Uterus (tissue), 4 donors: ENCODE data around the gene GNG7. TPM values are rescaled to one million over a fixed set of nuclear protein-coding genes. Genes with fewer than 3 reads are reported as not detected.
"Not testable (repeated sequence)": the region's sequence is repeated elsewhere in the genome, so short reads cannot be mapped to it uniquely, and the experiment has no call there.

Experiments used
- DNase-seq, 2 donors: peaks; one replicate each; pipeline ENCODE4 v3.0.0-alpha.2; 2019 to 2020
- H3K27ac ChIP-seq, 2 donors: fragments of 200-600 bp; sonication (generic); 1 replicate in 1 of 2; 2 replicates in 1 of 2; pipeline ENCODE4 v1.5.1; 2016 to 2018
- H3K27me3 ChIP-seq, 2 donors: fragments of 200-600 bp; sonication (generic); one replicate each; pipeline ENCODE4 v1.5.1; 2018 to 2019; ENCODE audit warnings: control low read depth in 1 of 2
- H3K36me3 ChIP-seq, 2 donors: fragments of 200-600 bp; sonication (generic); one replicate each; pipeline ENCODE4 v1.5.1; 2019; ENCODE audit warnings: control low read depth in 1 of 2
- H3K4me1 ChIP-seq, 2 donors: fragments of 200-600 bp; sonication (generic); one replicate each; pipeline ENCODE4 v1.5.1; 2018 to 2019; ENCODE audit warnings: control low read depth in 1 of 2
- H3K4me3 ChIP-seq, 2 donors: fragments of 200-600 bp; sonication (generic); 1 replicate in 1 of 2; 2 replicates in 1 of 2; pipeline ENCODE4 v1.5.1; 2018 to 2019; ENCODE audit warnings: mild to moderate bottlenecking in 1 of 2
- H3K9me3 ChIP-seq, 2 donors: fragments of 200-600 bp; sonication (generic); one replicate each; pipeline ENCODE4 v1.5.1; 2019; ENCODE audit warnings: control low read depth in 1 of 2
- CTCF ChIP-seq, 4 experiments: fragments of 200-600 bp in 2 of 4; fragments of 450-650 bp in 2 of 4; sonication (generic) in 2 of 4; IDR thresholded peaks; one replicate each; pipeline ENCODE4 v1.5.1; 2016 to 2019; ENCODE audit warnings: antibody characterized with exemption in 4 of 4, mild to moderate bottlenecking in 2 of 4, moderate library complexity in 1 of 4
- POLR2A ChIP-seq, 2 donors: fragments of 450-650 bp; IDR thresholded peaks; one replicate each; pipeline ENCODE4 v1.6.1; 2016; ENCODE audit warnings: antibody characterized with exemption in 2 of 2, mild to moderate bottlenecking in 1 of 2, moderate library complexity in 1 of 2
- intact Hi-C: fragments of 100-400 bp; cut with DNase I; formaldehyde crosslinking; loops from one replicate; pipeline ENCODE4 v1.15.1; 2023; ENCODE audit warnings: low total_unique reads
- total RNA-seq, 4 donors: library from RNA; depleted of rRNA in 3 of 4; stranded (reverse); fragments of >200 nt in 3 of 4; gene quantifications; one replicate each; pipeline versions ENCODE4 v1.1.0 to v1.2.4, GENCODE V29; 2014 to 2023
- donor health status: DM: yes; HTN: yes; CAD: no.

Gene GNG7
- total RNA-seq, 4 donors from 2014 or later = 0.88 to 11.1 (median 3.2) TPM

GRCh38 chr19:2469102-2469914 is 233.2 kb downstream of the GNG7 start:
- H3K4me3 ChIP-seq = no peak overlapping the region
- DNase-seq = no peak
- no peaks in the 10 kb centered on the region for H3K9me3 ChIP-seq
- H3K36me3 ChIP-seq = no peaks in the 10 kb centered on the region
- no peaks in the 10 kb centered on the region for H3K4me1 ChIP-seq
- no peaks in the 10 kb centered on the region for H3K27me3 ChIP-seq
- TF ChIP-seq CTCF (IDR thresholded peaks at IDR 0.05) (no peak), POLR2A (IDR thresholded peaks at IDR 0.05) (no peak)
- intact Hi-C loops = no loop called here
- H3K27ac ChIP-seq = no peak overlapping the region

- no peaks in the 10 kb centered on the region for H3K4me1 ChIP-seq
- H3K36me3 ChIP-seq = no peaks in the 10 kb centered on the region
- DNase-seq = no peak
- no peak overlapping the region for H3K4me3 ChIP-seq
- no peaks in the 10 kb centered on the region for H3K9me3 ChIP-seq
- H3K27me3 ChIP-seq = no peaks in the 10 kb centered on the region
- no peak overlapping the region for H3K27ac ChIP-seq
- TF ChIP-seq CTCF (IDR thresholded peaks at IDR 0.05) (no peak), POLR2A (IDR thresholded peaks at IDR 0.05) (no peak)
- intact Hi-C loops = no loop called here
Observed at GRCh38 chr19:2468596-2468995, 233.9 kb downstream of the GNG7 start.

DNA sequence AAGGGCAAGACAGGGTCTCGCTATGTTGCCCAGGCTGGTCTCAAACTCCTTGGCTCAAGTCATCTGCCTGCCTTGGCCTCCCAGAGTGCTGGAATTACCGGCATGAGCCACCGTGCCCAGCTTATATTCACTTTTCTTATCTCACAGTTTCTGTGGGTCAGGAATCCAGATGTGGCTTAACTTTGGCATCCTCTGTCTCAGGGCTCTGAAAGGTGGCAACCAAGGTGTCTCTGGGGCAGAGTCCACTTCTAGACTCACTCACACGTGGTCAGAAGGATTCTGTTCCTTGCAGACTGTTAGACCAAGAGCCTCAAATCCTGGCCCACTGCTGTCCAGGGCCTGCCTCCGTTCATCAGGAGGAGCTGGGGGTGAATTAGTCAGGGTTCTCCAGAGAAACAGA is 238.1 kb downstream of the GNG7 start:
- Histone ChIP-seq H3K27me3 (no peaks in the 10 kb centered on the region), H3K9me3 (no peaks in the 10 kb centered on the region), H3K36me3 (no peaks in the 10 kb centered on the region), H3K27ac (no peak overlapping the region), H3K4me3 (no peak overlapping the region), H3K4me1 (peaks cover 0 to 8% of the 10 kb centered on the region in 2 donors)
- no peak for DNase-seq
- no peak for TF ChIP-seq POLR2A (IDR thresholded peaks at IDR 0.05)
- TF ChIP-seq CTCF (IDR thresholded peaks at IDR 0.05) = no peak
- intact Hi-C loops = no loop called here

GRCh38 chr19:2463694-2464093 is 238.8 kb downstream of the GNG7 start:
- H3K9me3 ChIP-seq, H3K36me3 ChIP-seq, H3K4me1 ChIP-seq, intact Hi-C loops, H3K27me3 ChIP-seq, H3K27ac ChIP-seq, H3K4me3 ChIP-seq, DNase-seq: not testable (repeated sequence)

- no peaks in the 10 kb centered on the region for H3K9me3 ChIP-seq
- peak overlapping the region; percentile 61 to 68 for H3K27ac ChIP-seq
- intact Hi-C loops = no loop called here
- H3K36me3 ChIP-seq = no peaks in the 10 kb centered on the region
- peak in 1 of 2 donors; percentile 68 for TF ChIP-seq POLR2A (IDR thresholded peaks at IDR 0.05)
- TF ChIP-seq CTCF (IDR thresholded peaks at IDR 0.05) = peak in 2 of 4 experiments; percentile 36 to 59
- H3K4me3 ChIP-seq = peak overlapping the region; percentile 30 to 60
- H3K4me1 ChIP-seq = peaks cover 0 to 8% of the 10 kb centered on the region in 2 donors
- DNase-seq = peak; percentile 90 to 94
- no peaks in the 10 kb centered on the region for H3K27me3 ChIP-seq
Observed at GRCh38 chr19:2462635-2463421, 239.7 kb downstream of the GNG7 start.
